HEK293 (cell line): ENCODE results near the gene GCK.

Experiments
- CTCF ChIA-PET: fragments of 350-600 bp; formaldehyde crosslinking; extraction: SDS; loops from one replicate; lab custom pipeline; 2021; ENCODE audit warnings: antibody characterized with exemption; lab: Yijun Ruan, JAX
- POLR2A ChIA-PET: fragments of 300-600 bp; formaldehyde crosslinking; extraction: SDS; loops from one replicate; lab custom pipeline; 2020; ENCODE audit warnings: antibody characterized with exemption, inconsistent platforms; lab: Yijun Ruan, JAX
- H3K27ac ChIP-seq: fragments of 200-500 bp; sonication (Bioruptor generic); 2 replicates; pipeline ENCODE4 v1.5.1; 2014; ENCODE audit warnings: low read depth, low read length, control low read depth, inconsistent platforms; ENCODE audit errors: extremely low read depth
- H3K36me3 ChIP-seq, 2 experiments: fragments of 200-500 bp in 1 of 2; sonication (Bioruptor generic) in 1 of 2; 1 replicate in 1 of 2; 2 replicates in 1 of 2; pipeline ENCODE4 v1.5.1; 2014 to 2017; ENCODE audit warnings: inconsistent platforms in 2 of 2, low read length in 2 of 2; ENCODE audit not compliant: control insufficient read depth in 2 of 2, insufficient read depth in 1 of 2
- H3K4me1 ChIP-seq: fragments of 200-500 bp; sonication (Bioruptor generic); 2 replicates; pipeline ENCODE4 v1.5.1; 2014; ENCODE audit warnings: mild to moderate bottlenecking, low read length, inconsistent platforms; ENCODE audit not compliant: control insufficient read depth, insufficient read depth
- H3K4me3 ChIP-seq: 2 replicates; pipeline ENCODE4 v1.5.1; 2011; ENCODE audit warnings: low read depth, mild to moderate bottlenecking, control low read depth, low read length, moderate library complexity
- H3K9me3 ChIP-seq: fragments of 200-500 bp; sonication (Bioruptor generic); 2 replicates; pipeline ENCODE4 v1.5.1; 2014; ENCODE audit warnings: low read depth, low read length, inconsistent platforms; ENCODE audit not compliant: control insufficient read depth, insufficient read depth
- KLF9 ChIP-seq: fragments of 450-650 bp; formaldehyde crosslinking; IDR thresholded peaks from 2 replicates; pipeline ENCODE4 v1.5.1; 2016; ENCODE audit warnings: missing biosample characterization, missing genetic modification characterization, low read depth
- ZBTB20 ChIP-seq: fragments of 450-650 bp; formaldehyde crosslinking; IDR thresholded peaks from 2 replicates; pipeline ENCODE4 v1.5.1; 2016; ENCODE audit warnings: missing biosample characterization, missing genetic modification characterization
- ZBTB48 ChIP-seq: fragments of 450-650 bp; formaldehyde crosslinking; IDR thresholded peaks from 2 replicates; pipeline ENCODE4 v1.5.1; 2016; ENCODE audit warnings: missing biosample characterization, missing genetic modification characterization
- ZNF148 ChIP-seq: fragments of 450-650 bp; formaldehyde crosslinking; IDR thresholded peaks from 2 replicates; pipeline ENCODE4 v1.5.0; 2017; ENCODE audit warnings: missing biosample characterization, missing genetic modification characterization, borderline replicate concordance
- ZNF157 ChIP-seq: fragments of 450-650 bp; formaldehyde crosslinking; IDR thresholded peaks from 2 replicates; pipeline ENCODE4 v1.5.1; 2016; ENCODE audit warnings: missing biosample characterization, missing genetic modification characterization
- ZNF202 ChIP-seq: fragments of 450-650 bp; formaldehyde crosslinking; IDR thresholded peaks from 2 replicates; pipeline ENCODE4 v1.5.1; 2016; ENCODE audit warnings: missing biosample characterization, missing genetic modification characterization, borderline replicate concordance
- ZNF211 ChIP-seq: fragments of 450-650 bp; formaldehyde crosslinking; IDR thresholded peaks from 2 replicates; pipeline ENCODE4 v1.5.1; 2016; ENCODE audit warnings: low read depth, missing biosample characterization, missing genetic modification characterization
- ZNF223 ChIP-seq: fragments of 450-650 bp; formaldehyde crosslinking; IDR thresholded peaks from 2 replicates; pipeline ENCODE4 v1.5.1; 2016; ENCODE audit warnings: missing biosample characterization, missing genetic modification characterization
- ZNF239 ChIP-seq: fragments of 450-650 bp; formaldehyde crosslinking; IDR thresholded peaks from 2 replicates; pipeline ENCODE4 v1.5.1; 2016; ENCODE audit warnings: missing biosample characterization, missing genetic modification characterization
- ZNF248 ChIP-seq: fragments of 450-650 bp; formaldehyde crosslinking; IDR thresholded peaks from 2 replicates; pipeline ENCODE4 v1.5.1; 2017; ENCODE audit warnings: missing biosample characterization, missing genetic modification characterization
- ZNF266 ChIP-seq: fragments of 450-650 bp; formaldehyde crosslinking; IDR thresholded peaks from 2 replicates; pipeline ENCODE4 v1.5.1; 2016; ENCODE audit warnings: missing biosample characterization, missing genetic modification characterization, low read depth
- ZNF521 ChIP-seq: fragments of 450-650 bp; formaldehyde crosslinking; IDR thresholded peaks from 2 replicates; pipeline ENCODE4 v1.5.1; 2017; ENCODE audit warnings: missing biosample characterization, mild to moderate bottlenecking, missing genetic modification characterization
- ZNF639 ChIP-seq: fragments of 450-650 bp; formaldehyde crosslinking; IDR thresholded peaks from 2 replicates; pipeline ENCODE4 v1.5.1; 2016; ENCODE audit warnings: missing biosample characterization, missing genetic modification characterization
- ZNF76 ChIP-seq: fragments of 450-650 bp; formaldehyde crosslinking; IDR thresholded peaks from 2 replicates; pipeline ENCODE4; 2016; ENCODE audit warnings: low read depth, missing biosample characterization, missing genetic modification characterization, borderline replicate concordance
- ZNF768 ChIP-seq: fragments of 450-650 bp; formaldehyde crosslinking; IDR thresholded peaks from 2 replicates; pipeline ENCODE4 v1.5.1; 2018; ENCODE audit warnings: missing biosample characterization, mild to moderate bottlenecking, missing genetic modification characterization
- ZNF830 ChIP-seq: fragments of 450-650 bp; IDR thresholded peaks from 2 replicates; pipeline ENCODE4 v1.5.0; 2018; ENCODE audit warnings: missing biosample characterization, missing genetic modification characterization, low read depth, mild to moderate bottlenecking, moderate library complexity
- ZNF837 ChIP-seq: fragments of 450-650 bp; formaldehyde crosslinking; IDR thresholded peaks from 2 replicates; pipeline ENCODE4 v1.5.1; 2016; ENCODE audit warnings: missing biosample characterization, missing genetic modification characterization
- TF ChIP-seq, protein P1 (sequence below): fragments of 450-650 bp; formaldehyde crosslinking; IDR thresholded peaks from 2 replicates; pipeline ENCODE4 v1.5.1; 2017; ENCODE audit warnings: missing biosample characterization, missing genetic modification characterization
- TF ChIP-seq, protein P2 (sequence below): IDR thresholded peaks from 2 replicates; pipeline ENCODE4 v1.6.1; 2011; ENCODE audit warnings: mild to moderate bottlenecking, low read depth, low read length, borderline replicate concordance
- TF ChIP-seq, protein P3 (sequence below): fragments of 450-650 bp; formaldehyde crosslinking; IDR thresholded peaks from 2 replicates; pipeline ENCODE4 v1.5.1; 2017; ENCODE audit warnings: missing biosample characterization, missing genetic modification characterization

Gene GCK

GRCh38 chr7:44152971-44153947, 36.0 kb downstream of the GCK start (continued):
- TF ChIP-seq, protein P1, sequence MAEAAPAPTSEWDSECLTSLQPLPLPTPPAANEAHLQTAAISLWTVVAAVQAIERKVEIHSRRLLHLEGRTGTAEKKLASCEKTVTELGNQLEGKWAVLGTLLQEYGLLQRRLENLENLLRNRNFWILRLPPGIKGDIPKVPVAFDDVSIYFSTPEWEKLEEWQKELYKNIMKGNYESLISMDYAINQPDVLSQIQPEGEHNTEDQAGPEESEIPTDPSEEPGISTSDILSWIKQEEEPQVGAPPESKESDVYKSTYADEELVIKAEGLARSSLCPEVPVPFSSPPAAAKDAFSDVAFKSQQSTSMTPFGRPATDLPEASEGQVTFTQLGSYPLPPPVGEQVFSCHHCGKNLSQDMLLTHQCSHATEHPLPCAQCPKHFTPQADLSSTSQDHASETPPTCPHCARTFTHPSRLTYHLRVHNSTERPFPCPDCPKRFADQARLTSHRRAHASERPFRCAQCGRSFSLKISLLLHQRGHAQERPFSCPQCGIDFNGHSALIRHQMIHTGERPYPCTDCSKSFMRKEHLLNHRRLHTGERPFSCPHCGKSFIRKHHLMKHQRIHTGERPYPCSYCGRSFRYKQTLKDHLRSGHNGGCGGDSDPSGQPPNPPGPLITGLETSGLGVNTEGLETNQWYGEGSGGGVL (tag by site-specific recombination), result no peak

DNA sequence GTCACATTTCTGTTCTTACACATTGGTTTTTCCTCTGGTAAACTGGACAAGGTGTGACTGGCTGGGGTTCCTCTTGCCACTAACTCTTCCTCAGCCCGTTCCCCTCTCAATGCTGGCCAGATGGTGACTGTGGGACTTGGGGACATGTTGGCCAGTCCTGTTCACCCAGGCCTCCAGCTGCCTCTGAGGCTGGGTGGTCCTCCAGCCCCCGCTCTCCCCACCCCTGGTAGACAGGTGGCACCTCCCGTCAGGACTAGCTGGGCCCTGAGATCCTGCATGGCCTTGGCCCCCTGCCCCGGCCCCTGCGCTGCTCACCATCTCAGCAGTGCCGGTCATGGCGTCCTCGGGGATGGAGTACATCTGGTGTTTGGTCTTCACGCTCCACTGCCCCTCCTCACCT, 37.3 kb downstream of the GCK start:
- CTCF ChIA-PET, result no interaction called here
- POLR2A ChIA-PET, result no interaction called here
- H3K27ac ChIP-seq, result no peak overlapping the region
- H3K4me3 ChIP-seq, result no peak overlapping the region
- H3K36me3 ChIP-seq, result no peaks in the 10 kb centered on the region
- H3K4me1 ChIP-seq, result no peaks in the 10 kb centered on the region
- H3K9me3 ChIP-seq, result no peaks in the 10 kb centered on the region
- TF ChIP-seq ZNF837 (no peak), KLF9 (tag by site-specific recombination) (no peak), ZNF211 (no peak), ZNF248 (tag by site-specific recombination) (no peak), ZNF148 (tag by site-specific recombination) (no peak), ZNF639 (tag by site-specific recombination) (no peak), ZNF223 (tag by site-specific recombination) (no peak), ZNF239 (tag by site-specific recombination) (no peak), ZNF768 (no peak), ZNF266 (tag by site-specific recombination) (no peak), ZNF202 (tag by site-specific recombination) (no peak), ZNF830 (no peak), ZNF521 (tag by site-specific recombination) (no peak), ZNF157 (tag by site-specific recombination) (no peak), ZNF76 (tag by site-specific recombination) (no peak), ZBTB48 (tag by site-specific recombination) (no peak), ZBTB20 (tag by site-specific recombination) (no peak)
- TF ChIP-seq, protein P2, sequence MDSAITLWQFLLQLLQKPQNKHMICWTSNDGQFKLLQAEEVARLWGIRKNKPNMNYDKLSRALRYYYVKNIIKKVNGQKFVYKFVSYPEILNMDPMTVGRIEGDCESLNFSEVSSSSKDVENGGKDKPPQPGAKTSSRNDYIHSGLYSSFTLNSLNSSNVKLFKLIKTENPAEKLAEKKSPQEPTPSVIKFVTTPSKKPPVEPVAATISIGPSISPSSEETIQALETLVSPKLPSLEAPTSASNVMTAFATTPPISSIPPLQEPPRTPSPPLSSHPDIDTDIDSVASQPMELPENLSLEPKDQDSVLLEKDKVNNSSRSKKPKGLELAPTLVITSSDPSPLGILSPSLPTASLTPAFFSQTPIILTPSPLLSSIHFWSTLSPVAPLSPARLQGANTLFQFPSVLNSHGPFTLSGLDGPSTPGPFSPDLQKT, result no peak
- TF ChIP-seq, protein P3, sequence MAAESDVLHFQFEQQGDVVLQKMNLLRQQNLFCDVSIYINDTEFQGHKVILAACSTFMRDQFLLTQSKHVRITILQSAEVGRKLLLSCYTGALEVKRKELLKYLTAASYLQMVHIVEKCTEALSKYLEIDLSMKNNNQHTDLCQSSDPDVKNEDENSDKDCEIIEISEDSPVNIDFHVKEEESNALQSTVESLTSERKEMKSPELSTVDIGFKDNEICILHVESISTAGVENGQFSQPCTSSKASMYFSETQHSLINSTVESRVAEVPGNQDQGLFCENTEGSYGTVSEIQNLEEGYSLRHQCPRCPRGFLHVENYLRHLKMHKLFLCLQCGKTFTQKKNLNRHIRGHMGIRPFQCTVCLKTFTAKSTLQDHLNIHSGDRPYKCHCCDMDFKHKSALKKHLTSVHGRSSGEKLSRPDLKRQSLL (tag by site-specific recombination), result no peak
